Spleen (tissue), 11 donors: ENCODE measurements around the gene NMRK2. TPM values are rescaled to one million over a fixed set of nuclear protein-coding genes. Genes with fewer than 3 reads are reported as not detected.
"Not testable (repeated sequence)": the region's sequence is repeated elsewhere in the genome, so short reads cannot be mapped to it uniquely, and the experiment has no call there.

Experiments
- DNase-seq: peaks from one replicate; pipeline ENCODE4 v3.0.0-alpha.2; 2020
- H3K27ac ChIP-seq, 8 donors: fragments of 200-600 bp; sonication (generic) in 7 of 8; 1 replicate in 4 of 8; 2 replicates in 4 of 8; pipeline versions ENCODE4 v1.5.0 to v1.8.0; 2016 to 2021; ENCODE audit warnings: inconsistent platforms in 4 of 8, mild to moderate bottlenecking in 4 of 8, moderate library complexity in 1 of 8
- H3K27me3 ChIP-seq, 7 donors: fragments of 200-600 bp; sonication (generic) in 6 of 7; replicated peaks in 1 of 7; 1 replicate in 4 of 7; 2 replicates in 3 of 7; pipeline versions ENCODE4 v1.5.0 to v1.8.0; 2016 to 2021; ENCODE audit warnings: inconsistent platforms in 3 of 7, mild to moderate bottlenecking in 1 of 7
- H3K36me3 ChIP-seq, 6 donors: fragments of 200-600 bp; sonication (generic) in 5 of 6; 1 replicate in 4 of 6; 2 replicates in 2 of 6; pipeline versions ENCODE4 v1.5.0 to v1.8.0; 2016 to 2021; ENCODE audit warnings: inconsistent platforms in 2 of 6
- H3K4me1 ChIP-seq, 6 donors: fragments of 200-600 bp; sonication (generic) in 5 of 6; 1 replicate in 3 of 6; 2 replicates in 3 of 6; pipeline versions ENCODE4 v1.5.0 to v1.8.0; 2016 to 2021; ENCODE audit warnings: inconsistent platforms in 3 of 6
- H3K4me3 ChIP-seq, 8 donors: fragments of 200-600 bp; sonication (generic) in 7 of 8; 1 replicate in 4 of 8; 2 replicates in 4 of 8; pipeline versions ENCODE4 v1.5.0 to v1.8.0; 2016 to 2021; ENCODE audit warnings: inconsistent platforms in 4 of 8, mild to moderate bottlenecking in 4 of 8, moderate library complexity in 2 of 8
- H3K9me3 ChIP-seq, 8 donors: fragments of 200-600 bp; sonication (generic) in 7 of 8; 1 replicate in 4 of 8; 2 replicates in 4 of 8; pipeline versions ENCODE4 v1.5.0 to v1.8.0; 2016 to 2021; ENCODE audit warnings: inconsistent platforms in 4 of 8
- POLR2A ChIP-seq, 3 donors: fragments of 450-650 bp; IDR thresholded peaks; one replicate each; pipeline ENCODE4 v1.5.1; 2017; ENCODE audit warnings: antibody characterized with exemption in 3 of 3, mild to moderate bottlenecking in 1 of 3
- POLR2AphosphoS5 ChIP-seq, 3 donors: sonication (generic); formaldehyde crosslinking; IDR thresholded peaks; one replicate each; pipeline ENCODE4 v1.5.1; 2017; ENCODE audit warnings: antibody characterized with exemption in 3 of 3
- WGBS, 5 donors: extraction: QIAGEN DNeasy Blood & Tissue Kit in 3 of 5; methylation state at CpG; one replicate each; pipeline versions ENCODE4 v1.1.5 to v1.1.7; 2013 to 2018; 5-methylcytosine and 5-hydroxymethylcytosine counted together
- intact Hi-C: fragments of 100-400 bp; cut with DNase I; formaldehyde crosslinking; loops from one replicate; pipeline ENCODE4 v1.15.0; 2023; ENCODE audit warnings: low total_unique reads
- polyA plus RNA-seq, 3 donors: library from polyadenylated mRNA; stranded (reverse); fragments of 200-250 nt; gene quantifications; one replicate each; pipeline ENCODE4 v1.2.1, GENCODE V29; 2013
- total RNA-seq, 7 donors: library from RNA; depleted of rRNA in 3 of 7; stranded (reverse); fragments of >200 nt in 3 of 7; fragmentation: NEBNext Ultra II Directional in 4 of 7; extraction: Animal tissue kit (Norgen Biotek cat#: 25700) in 4 of 7; gene quantifications; one replicate each; pipeline versions ENCODE4 v1.1.0 to v1.2.1, GENCODE V29; 2016 to 2021
- TF ChIP-seq, protein P1 (sequence below), 11 experiments: fragments of 200-600 bp in 7 of 11; fragments of 450-650 bp in 4 of 11; sonication (generic) in 4 of 11; IDR thresholded peaks in 8 of 11; conservative IDR thresholded peaks in 3 of 11; 1 replicate in 7 of 11; 2 replicates in 4 of 11; pipeline versions ENCODE4 v1.4.0 to v1.8.0; 2016 to 2021; ENCODE audit warnings: antibody characterized with exemption in 11 of 11, inconsistent platforms in 4 of 11, mild to moderate bottlenecking in 1 of 11
- donor health status: healthy with polysubstance abuse.
- donor health status: DM: no; HTN: no; CAD: no; lungs with moderate emphysema.
- donor health status: DM: no; HTN: no; CAD: no.
- donor health status: Bipolar disorder and iron deficiency.
- donor health status: healthy.
- donor health status: DM: no; HTN: no; CAD: no.
- donor health status: DM: yes; HTN: yes; CAD: no.

NMRK2 gene
- total and polyA plus RNA-seq, 10 donors: 0.29 to 1.5 (median 0.52) TPM; not detected in 7

- no peak for TF ChIP-seq POLR2AphosphoS5 (IDR thresholded peaks at IDR 0.05)
- TF ChIP-seq, protein P1, sequence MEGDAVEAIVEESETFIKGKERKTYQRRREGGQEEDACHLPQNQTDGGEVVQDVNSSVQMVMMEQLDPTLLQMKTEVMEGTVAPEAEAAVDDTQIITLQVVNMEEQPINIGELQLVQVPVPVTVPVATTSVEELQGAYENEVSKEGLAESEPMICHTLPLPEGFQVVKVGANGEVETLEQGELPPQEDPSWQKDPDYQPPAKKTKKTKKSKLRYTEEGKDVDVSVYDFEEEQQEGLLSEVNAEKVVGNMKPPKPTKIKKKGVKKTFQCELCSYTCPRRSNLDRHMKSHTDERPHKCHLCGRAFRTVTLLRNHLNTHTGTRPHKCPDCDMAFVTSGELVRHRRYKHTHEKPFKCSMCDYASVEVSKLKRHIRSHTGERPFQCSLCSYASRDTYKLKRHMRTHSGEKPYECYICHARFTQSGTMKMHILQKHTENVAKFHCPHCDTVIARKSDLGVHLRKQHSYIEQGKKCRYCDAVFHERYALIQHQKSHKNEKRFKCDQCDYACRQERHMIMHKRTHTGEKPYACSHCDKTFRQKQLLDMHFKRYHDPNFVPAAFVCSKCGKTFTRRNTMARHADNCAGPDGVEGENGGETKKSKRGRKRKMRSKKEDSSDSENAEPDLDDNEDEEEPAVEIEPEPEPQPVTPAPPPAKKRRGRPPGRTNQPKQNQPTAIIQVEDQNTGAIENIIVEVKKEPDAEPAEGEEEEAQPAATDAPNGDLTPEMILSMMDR (IDR thresholded peaks at IDR 0.05 in 8 of 11, conservative IDR thresholded peaks at IDR 0.05 in 3 of 11): no peak
- Histone ChIP-seq H3K27me3 (peaks cover 0 to 2% (median 0%) of the 10 kb centered on the region in 7 donors), H3K27ac (no peak overlapping the region), H3K4me1 (peaks cover 0 to 6% (median 0%) of the 10 kb centered on the region in 6 donors), H3K36me3 (no peaks in the 10 kb centered on the region), H3K9me3 (no peaks in the 10 kb centered on the region), H3K4me3 (no peak overlapping the region)
- intact Hi-C loops: no loop called here
- DNase-seq: no peak
- WGBS, 5 donors: 75 to 84% (median 79%) methylated on average over 8 of the region's 8 CpGs
Observed at GRCh38 chr19:3942790-3943409, 10.0 kb downstream of the NMRK2 start.

GRCh38 chr19:3944018-3944721, 11.3 kb downstream of the NMRK2 start:
- no peaks in the 10 kb centered on the region for H3K27me3 ChIP-seq
- H3K36me3 ChIP-seq: no peaks in the 10 kb centered on the region
- DNase-seq: no peak
- no peak overlapping the region for H3K27ac ChIP-seq
- no peak overlapping the region for H3K4me3 ChIP-seq
- peaks cover 0 to 6% (median 0%) of the 10 kb centered on the region in 6 donors for H3K4me1 ChIP-seq
- intact Hi-C loops: no loop called here
- WGBS, 5 donors: 61 to 72% (median 64%) methylated on average over 11 of the region's 11 CpGs
- TF ChIP-seq POLR2AphosphoS5 (IDR thresholded peaks at IDR 0.05): no peak
- TF ChIP-seq POLR2A (IDR thresholded peaks at IDR 0.05): no peak
- H3K9me3 ChIP-seq: no peaks in the 10 kb centered on the region

DNA sequence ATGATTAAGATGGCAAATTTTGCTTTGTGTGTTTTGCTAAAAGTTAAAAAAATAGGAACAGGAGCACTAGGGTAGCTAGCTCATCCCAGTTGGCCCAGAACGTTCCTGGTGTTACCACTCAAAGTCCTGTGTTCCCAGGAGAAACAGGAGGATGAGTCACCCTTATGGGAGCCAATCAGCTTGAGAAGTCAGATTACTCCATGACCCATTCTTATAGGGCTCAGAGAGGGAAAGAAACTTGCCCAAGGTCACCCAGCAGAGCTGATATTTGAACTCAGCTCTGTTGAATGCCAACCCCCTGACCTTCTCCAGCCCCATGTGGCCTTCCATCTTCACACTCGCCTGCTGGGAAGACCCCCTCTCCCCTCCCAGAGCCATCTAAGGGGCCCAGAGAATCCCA, 13.0 kb downstream of the NMRK2 start:
- no peaks in the 10 kb centered on the region for H3K36me3 ChIP-seq
- WGBS, 5 donors: 39 to 70% (median 70%) methylated on average over 2 of the region's 2 CpGs
- DNase-seq: no peak
- H3K4me1 ChIP-seq: peaks cover 0 to 19% (median 6%) of the 10 kb centered on the region in 6 donors
- TF ChIP-seq, protein P1 (IDR thresholded peaks at IDR 0.05 in 8 of 11, conservative IDR thresholded peaks at IDR 0.05 in 3 of 11): no peak
- TF ChIP-seq POLR2A (IDR thresholded peaks at IDR 0.05) (no peak), POLR2AphosphoS5 (IDR thresholded peaks at IDR 0.05) (no peak)
- no peak overlapping the region for H3K27ac ChIP-seq
- peaks cover 0 to 12% (median 0%) of the 10 kb centered on the region in 7 donors for H3K27me3 ChIP-seq
- H3K9me3 ChIP-seq: no peaks in the 10 kb centered on the region
- intact Hi-C loops: no loop called here
- H3K4me3 ChIP-seq: no peak overlapping the region

DNA sequence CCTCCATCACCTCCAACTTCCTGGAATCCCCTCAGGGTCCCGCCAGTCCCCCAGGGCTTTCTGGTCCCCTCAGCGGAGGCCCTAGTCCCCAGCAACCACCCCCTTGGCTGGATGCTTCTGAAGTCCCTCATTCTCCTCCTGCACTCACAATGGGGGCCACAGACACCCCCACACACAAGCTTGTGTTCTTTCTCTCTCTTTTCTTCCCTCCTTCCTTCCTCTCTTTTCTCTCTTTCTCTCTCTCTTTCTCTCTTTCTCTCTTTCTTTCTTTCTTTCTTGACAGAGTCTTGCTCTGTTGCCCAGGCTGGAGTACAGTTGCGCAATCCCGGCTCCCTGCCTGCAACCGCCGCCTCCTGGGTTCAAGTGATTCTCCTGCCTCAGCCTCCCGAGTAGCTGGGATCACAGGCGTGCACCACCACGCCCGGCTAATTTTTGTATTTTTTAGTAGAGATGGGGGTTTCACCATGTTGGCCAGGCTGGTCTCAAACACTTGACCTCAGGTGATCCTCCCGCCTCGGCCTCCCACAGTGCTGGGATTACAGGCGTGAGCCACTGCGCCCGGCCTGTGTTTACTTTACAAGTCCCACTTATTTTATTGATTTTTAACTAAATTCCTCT, 14.6 kb downstream of the NMRK2 start:
- Histone ChIP-seq H3K27me3 (peaks cover 0 to 20% (median 0%) of the 10 kb centered on the region in 7 donors), H3K4me1 (peaks cover 0 to 29% (median 17%) of the 10 kb centered on the region in 6 donors)
- H3K27ac ChIP-seq, H3K4me3 ChIP-seq, H3K36me3 ChIP-seq, DNase-seq, H3K9me3 ChIP-seq, intact Hi-C loops: not testable (repeated sequence)
- WGBS, 5 donors: 91 to 95% (median 92%) methylated on average over 15 of the region's 15 CpGs

- Histone ChIP-seq H3K4me3 (no peak overlapping the region), H3K36me3 (no peaks in the 10 kb centered on the region), H3K27me3 (peaks cover 0 to 20% (median 0%) of the 10 kb centered on the region in 7 donors), H3K9me3 (no peaks in the 10 kb centered on the region), H3K27ac (no peak overlapping the region), H3K4me1 (peaks cover 0 to 39% (median 24%) of the 10 kb centered on the region in 6 donors)
- no peak for DNase-seq
- TF ChIP-seq, protein P1 (IDR thresholded peaks at IDR 0.05 in 8 of 11, conservative IDR thresholded peaks at IDR 0.05 in 3 of 11): no peak
- TF ChIP-seq POLR2AphosphoS5 (IDR thresholded peaks at IDR 0.05) (no peak), POLR2A (IDR thresholded peaks at IDR 0.05) (no peak)
- intact Hi-C loops: no loop called here
- WGBS, 5 donors: 76 to 91% (median 84%) methylated on average over 9 to 11 of the region's 11 CpGs
Observed at GRCh38 chr19:3949294-3949693, 16.4 kb downstream of the NMRK2 start.
